H1 (cell line): ENCODE data around the gene CYRIA. TPM values are rescaled to one million over a fixed set of nuclear protein-coding genes. Genes with fewer than 3 reads are reported as not detected.

ENCODE experiments used
- CTCF ChIA-PET: fragments of 300-600 bp; sonication (Branson Sonifier 250); formaldehyde crosslinking; loops from one replicate; lab custom pipeline; 2021; ENCODE audit not compliant: partially characterized antibody; lab: Charles Lee
- POLR2A ChIA-PET: fragments of 300-600 bp; sonication (Branson Sonifier 250); formaldehyde crosslinking; loops from one replicate; lab custom pipeline; 2021; ENCODE audit warnings: inconsistent platforms; ENCODE audit not compliant: partially characterized antibody; lab: Charles Lee
- DNase-seq, 2 experiments: peaks; one replicate each; pipeline versions ENCODE4 v3.0.0 to v3.0.0-alpha.2; 2010 to 2022; ENCODE audit warnings: low spot score in 2 of 2, low read depth in 1 of 2, mixed read lengths in 1 of 2
- FAIRE-seq: peaks from 2 replicates; lab custom pipeline; 2011; peaks lifted over from hg19 to GRCh38; lab: Jason Lieb, UNC
- H2AFZ ChIP-seq: 2 replicates; pipeline ENCODE4 v1.8.1; 2012; ENCODE audit warnings: low read length, inconsistent platforms
- H2AK5ac ChIP-seq: 2 replicates; pipeline ENCODE4 v1.6.1; 2013; ENCODE audit warnings: low read depth, low read length
- H2BK120ac ChIP-seq: replicated peaks from 2 replicates; pipeline ENCODE3; 2013; ENCODE audit warnings: low read depth, low read length, inconsistent platforms
- H2BK12ac ChIP-seq: 2 replicates; pipeline ENCODE4 v1.6.1; 2013; ENCODE audit warnings: low read depth, low read length
- H2BK15ac ChIP-seq: 2 replicates; pipeline ENCODE4 v1.6.1; 2013; ENCODE audit warnings: low read length
- H2BK20ac ChIP-seq: 2 replicates; pipeline ENCODE4 v1.6.1; 2013; ENCODE audit warnings: low read length
- H2BK5ac ChIP-seq: 2 replicates; pipeline ENCODE4 v1.6.1; 2013; ENCODE audit warnings: low read depth, low read length
- H3K14ac ChIP-seq: 2 replicates; pipeline ENCODE4 v1.6.1; 2013; ENCODE audit warnings: inconsistent platforms; ENCODE audit not compliant: insufficient read length
- H3K18ac ChIP-seq: 2 replicates; pipeline ENCODE4 v1.6.1; 2013; ENCODE audit warnings: low read length; ENCODE audit errors: extremely low read depth
- H3K23ac ChIP-seq: 2 replicates; pipeline ENCODE4 v1.6.1; 2013; ENCODE audit warnings: inconsistent platforms; ENCODE audit not compliant: insufficient read length
- H3K23me2 ChIP-seq: 2 replicates; pipeline ENCODE4 v1.6.1; 2013; ENCODE audit warnings: low read depth, low read length
- H3K27ac ChIP-seq: 2 replicates; pipeline ENCODE4 v1.6.1; 2011; ENCODE audit warnings: low read depth, low read length, inconsistent platforms
- H3K27me3 ChIP-seq, 4 experiments: replicated peaks in 1 of 4; 1 replicate in 1 of 4; 2 replicates in 3 of 4; pipeline versions ENCODE4 v1.6.1 to v1.8.1; 2011 to 2013; ENCODE audit warnings: low read length in 3 of 4, mild to moderate bottlenecking in 3 of 4, inconsistent platforms in 2 of 4, mixed read lengths in 2 of 4, moderate library complexity in 1 of 4; ENCODE audit not compliant: control insufficient read depth in 3 of 4, insufficient read depth in 3 of 4; ENCODE audit errors: extremely low read depth in 1 of 4
- H3K36me3 ChIP-seq, 4 experiments: 2 replicates each; pipeline versions ENCODE4 v1.6.1 to v1.8.1; 2011 to 2013; ENCODE audit warnings: mild to moderate bottlenecking in 4 of 4, low read length in 3 of 4, moderate library complexity in 2 of 4, control low read depth in 1 of 4, inconsistent platforms in 1 of 4; ENCODE audit not compliant: insufficient read depth in 4 of 4, control insufficient read depth in 2 of 4
- H3K4ac ChIP-seq: replicated peaks from 2 replicates; pipeline ENCODE3; 2013; ENCODE audit warnings: low read length, low read depth, mixed read lengths, inconsistent platforms; ENCODE audit not compliant: insufficient read length
- H3K4me1 ChIP-seq, 4 experiments: replicated peaks in 1 of 4; 1 replicate in 1 of 4; 2 replicates in 3 of 4; pipeline versions ENCODE4 v1.6.1 to v1.8.1; 2011 to 2013; ENCODE audit warnings: low read length in 3 of 4, inconsistent platforms in 2 of 4, mixed read lengths in 1 of 4; ENCODE audit not compliant: insufficient read depth in 4 of 4, control insufficient read depth in 3 of 4
- H3K4me2 ChIP-seq, 2 experiments: 2 replicates each; pipeline versions ENCODE4 v1.6.1 to v1.8.1; 2011 to 2013; ENCODE audit warnings: low read depth in 2 of 2, low read length in 2 of 2, control low read depth in 1 of 2, inconsistent platforms in 1 of 2, mild to moderate bottlenecking in 1 of 2; ENCODE audit not compliant: insufficient read depth in 1 of 2
- H3K4me3 ChIP-seq, 4 experiments: fragments of 200-600, 300-600 bp in 1 of 4; sonication (generic), shearing (Covaris generic), sonication (Bioruptor Twin) in 1 of 4; 2 replicates each; pipeline versions ENCODE4 v1.5.1 to v1.8.1; 2011 to 2016; ENCODE audit warnings: low read length in 4 of 4, low read depth in 3 of 4, control low read depth in 2 of 4, inconsistent platforms in 2 of 4, mild to moderate bottlenecking in 2 of 4, mixed read lengths in 1 of 4, moderate library complexity in 1 of 4; ENCODE audit not compliant: insufficient read depth in 2 of 4; ENCODE audit errors: extremely low read depth in 1 of 4
- H3K56ac ChIP-seq: replicated peaks from 2 replicates; pipeline ENCODE3; 2013; ENCODE audit warnings: low read depth, mild to moderate bottlenecking, mixed read lengths, low read length, inconsistent platforms; ENCODE audit not compliant: insufficient read length
- H3K79me1 ChIP-seq: 2 replicates; pipeline ENCODE4 v1.6.1; 2013; ENCODE audit warnings: low read depth, low read length, control low read depth
- H3K79me2 ChIP-seq, 2 experiments: 2 replicates each; pipeline versions ENCODE4 v1.6.1 to v1.8.1; 2012 to 2013; ENCODE audit warnings: low read length in 2 of 2, mild to moderate bottlenecking in 2 of 2, inconsistent platforms in 1 of 2; ENCODE audit not compliant: insufficient read depth in 2 of 2, control insufficient read depth in 1 of 2
- H3K9ac ChIP-seq, 4 experiments: replicated peaks in 1 of 4; 1 replicate in 1 of 4; 2 replicates in 3 of 4; pipeline versions ENCODE4 v1.6.1 to v1.8.1; 2011 to 2013; ENCODE audit warnings: low read depth in 3 of 4, low read length in 3 of 4, control low read depth in 2 of 4, mild to moderate bottlenecking in 2 of 4, moderate library complexity in 2 of 4, inconsistent platforms in 1 of 4; ENCODE audit errors: extremely low read depth in 1 of 4
- H3K9me3 ChIP-seq, 2 experiments: 2 replicates each; pipeline versions ENCODE4 v1.6.1 to v1.8.1; 2012 to 2013; ENCODE audit warnings: mild to moderate bottlenecking in 2 of 2, moderate library complexity in 2 of 2, control low read depth in 1 of 2, inconsistent platforms in 1 of 2, low read depth in 1 of 2, low read length in 1 of 2, mixed read lengths in 1 of 2; ENCODE audit not compliant: insufficient read depth in 2 of 2
- H4K20me1 ChIP-seq, 2 experiments: replicated peaks in 1 of 2; 2 replicates each; pipeline versions ENCODE3 to v1.8.1; 2011 to 2013; ENCODE audit warnings: inconsistent platforms in 2 of 2, low read length in 2 of 2, mild to moderate bottlenecking in 1 of 2; ENCODE audit not compliant: insufficient read depth in 2 of 2, control insufficient read depth in 1 of 2
- H4K5ac ChIP-seq: 2 replicates; pipeline ENCODE4 v1.6.1; 2013; ENCODE audit warnings: low read length, low read depth, mixed read lengths, inconsistent platforms; ENCODE audit not compliant: insufficient read length
- H4K8ac ChIP-seq: 2 replicates; pipeline ENCODE4 v1.8.0; 2013; ENCODE audit warnings: mild to moderate bottlenecking, moderate library complexity, low read length, inconsistent platforms; ENCODE audit not compliant: insufficient read depth; ENCODE audit errors: extremely low read depth
- H4K91ac ChIP-seq: replicated peaks from 2 replicates; pipeline ENCODE3; 2013; ENCODE audit warnings: low read length, mixed read lengths, inconsistent platforms; ENCODE audit not compliant: insufficient read length
- CBX5 ChIP-seq: fragments of 300-800, 300-1000 bp; sonication (generic); IDR thresholded peaks from 2 replicates; pipeline ENCODE4 v1.7.1; 2016; ENCODE audit warnings: antibody characterized with exemption, low read length, low read depth
- EZH2 ChIP-seq: fragments of 200-600 bp; sonication (generic); IDR thresholded peaks from 2 replicates; pipeline ENCODE4 v1.7.1; 2012; ENCODE audit warnings: low read depth, mild to moderate bottlenecking, moderate library complexity, low read length, inconsistent platforms; ENCODE audit not compliant: severe bottlenecking
- YY1 ChIP-seq: IDR thresholded peaks from 2 replicates; pipeline ENCODE4 v1.6.1; 2011; ENCODE audit warnings: low read depth, mild to moderate bottlenecking, low read length
- WGBS, 2 experiments: shearing (Covaris generic) in 1 of 2; methylation state at CpG; one replicate each; pipeline versions ENCODE4 v1.1.6 to v1.1.7; 2013 to 2015; ENCODE audit warnings: low lambda C conversion rate in 2 of 2, mixed read lengths in 2 of 2, inconsistent platforms in 1 of 2, low coverage in 1 of 2, missing lambda C conversion rate in 1 of 2; ENCODE audit not compliant: insufficient replicate concordance in 2 of 2, insufficient coverage in 1 of 2, insufficient read length in 1 of 2; ENCODE audit errors: extremely low coverage in 1 of 2, missing lambda C conversion rate in 1 of 2; 5-methylcytosine and 5-hydroxymethylcytosine counted together
- polyA plus RNA-seq, 7 experiments: library from polyadenylated mRNA; depleted of rRNA in 3 of 7; stranded (reverse) in 5 of 7; unstranded in 2 of 7; fragments of >200 nt in 5 of 7; fragments of 200-250 nt in 2 of 7; gene quantifications; 1 replicate in 5 of 7; 2 replicates in 1 of 7; 4 replicates in 1 of 7; pipeline versions ENCODE4 v1.2.1 to v1.2.3, GENCODE V29; 2011 to 2013; ENCODE audit warnings: missing spikeins in 2 of 7, mixed read lengths in 2 of 7
- total RNA-seq: library from RNA; stranded (reverse); fragmentation: NEBNext Ultra II Directional; extraction: Animal tissue kit (Norgen Biotek cat#: 25700); gene quantifications from 2 replicates; pipeline ENCODE4 v1.2.1, GENCODE V29; 2021

Gene CYRIA
- total and polyA plus RNA-seq, 2 of the 8 experiments (the other 6 are each of a cell fraction or from before 2014, with no cell fraction given): 1.5 to 9.8 TPM

- DNase-seq (no peak), FAIRE-seq (no peak)
- Histone ChIP-seq H2BK20ac (no peak overlapping the region), H3K36me3 (no peaks in the 10 kb centered on the region), H4K8ac (no peak overlapping the region), H3K9me3 (no peaks in the 10 kb centered on the region), H2BK5ac (no peak overlapping the region), H3K79me1 (0 out of 2 replicates have a peak, but pooled peaks cover 2% of the 10 kb centered on the region), H3K9ac (no peak overlapping the region), H4K5ac (no peak overlapping the region), H2BK15ac (no peak overlapping the region), H3K27ac (no peak overlapping the region), H3K56ac (no peak overlapping the region), H3K18ac (no peak overlapping the region), H3K79me2 (no peaks in the 10 kb centered on the region), H3K4me1 (peaks cover 0 to 3% (median 0%) of the 10 kb centered on the region in 4 experiments; a peak in 2 of 7 replicates), H3K23ac (no peak overlapping the region), H2BK12ac (no peak overlapping the region), H2AFZ (no peak overlapping the region), H3K4me2 (no peak overlapping the region), H3K23me2 (peaks cover 2% of the 10 kb centered on the region; the same call in 1 of the 2 replicates), H3K4me3 (no peak overlapping the region), H2BK120ac (no peak overlapping the region), H2AK5ac (no peak overlapping the region), H3K4ac (no peak overlapping the region), H4K20me1 (no peaks in the 10 kb centered on the region), H3K27me3 (no peaks in the 10 kb centered on the region), H4K91ac (no peak overlapping the region), H3K14ac (no peak overlapping the region)
- WGBS, 2 experiments: 89% methylated on average over 3 of the region's 3 CpGs; no CpG with 5 or more reads in 1 of the 2 experiments
- ChIA-PET POLR2A (no interaction called here), CTCF (interaction anchor here (0.9 to 4.0 kb wide), 15 partner anchors 10 to 132 kb away, joined by 3 to 16 read pairs (median 5); no protein-coding TSS in a partner anchor)
- TF ChIP-seq EZH2: no peak
- TF ChIP-seq YY1: no peak
- TF ChIP-seq CBX5: no peak
Measured at GRCh38 chr2:16658076-16658739, 7.4 kb downstream of the CYRIA start.
